DND-41 (cell line): ENCODE measurements around the gene SLC35A1.

Experiments used
- ATAC-seq: fragments of 200-7000 bp; cut with Tn5 transposase; 3 replicates; pipeline ENCODE4 v1.9.1; 2021; ENCODE audit warnings: low read depth; ENCODE audit not compliant: insufficient read depth
- DNase-seq: peaks from one replicate; pipeline ENCODE4 v3.0.0-alpha.2; 2020
- H2AFZ ChIP-seq: 2 replicates; pipeline ENCODE4 v1.6.0; 2012; ENCODE audit warnings: low read depth, low read length
- H3K27ac ChIP-seq: 2 replicates; pipeline ENCODE4 v1.5.1; 2012; ENCODE audit warnings: low read length, inconsistent platforms
- H3K27me3 ChIP-seq: fragments of 200-600 bp; sonication (generic); 2 replicates; pipeline ENCODE4 v1.6.0; 2012; ENCODE audit warnings: low read length, mild to moderate bottlenecking, inconsistent platforms; ENCODE audit not compliant: insufficient read depth, poor library complexity
- H3K36me3 ChIP-seq: 2 replicates; pipeline ENCODE4 v1.5.1; 2012; ENCODE audit warnings: low read length, inconsistent platforms; ENCODE audit not compliant: insufficient read depth
- H3K4me1 ChIP-seq: 2 replicates; pipeline ENCODE4 v1.5.1; 2012; ENCODE audit warnings: mild to moderate bottlenecking, low read length; ENCODE audit not compliant: insufficient read depth
- H3K4me2 ChIP-seq: 2 replicates; pipeline ENCODE4 v1.6.0; 2012; ENCODE audit warnings: mild to moderate bottlenecking, moderate library complexity, low read length, inconsistent platforms; ENCODE audit not compliant: insufficient read depth
- H3K4me3 ChIP-seq, 2 experiments: fragments of 200-600 bp in 1 of 2; shearing (Covaris generic) in 1 of 2; 2 replicates each; pipeline ENCODE4 v1.5.1; 2012 to 2016; ENCODE audit warnings: inconsistent platforms in 2 of 2, low read length in 2 of 2, mild to moderate bottlenecking in 2 of 2, low read depth in 1 of 2, moderate library complexity in 1 of 2
- H3K79me2 ChIP-seq: 2 replicates; pipeline ENCODE4 v1.6.0; 2012; ENCODE audit warnings: low read length, inconsistent platforms; ENCODE audit not compliant: insufficient read depth
- H3K9ac ChIP-seq: 2 replicates; pipeline ENCODE4 v1.6.0; 2012; ENCODE audit warnings: low read depth, mild to moderate bottlenecking, inconsistent platforms, low read length, moderate library complexity
- H3K9me3 ChIP-seq: 2 replicates; pipeline ENCODE4 v1.5.1; 2012; ENCODE audit warnings: low read length, moderate library complexity, mild to moderate bottlenecking, inconsistent platforms; ENCODE audit not compliant: insufficient read depth, severe bottlenecking
- H4K20me1 ChIP-seq: 2 replicates; pipeline ENCODE4 v1.6.0; 2012; ENCODE audit warnings: low read length; ENCODE audit not compliant: insufficient read depth
- EZH2 ChIP-seq: IDR thresholded peaks from 3 replicates; pipeline ENCODE4 v1.6.1; 2012; ENCODE audit warnings: borderline replicate concordance, low read depth, mild to moderate bottlenecking, moderate library complexity, low read length, inconsistent platforms; ENCODE audit not compliant: severe bottlenecking
- TF ChIP-seq, protein P1 (sequence below): IDR thresholded peaks from 2 replicates; pipeline ENCODE4 v1.5.1; 2012; ENCODE audit warnings: borderline replicate concordance, low read length, moderate library complexity, mild to moderate bottlenecking; ENCODE audit not compliant: poor library complexity, severe bottlenecking; ENCODE audit errors: extremely low read depth

SLC35A1 gene

DNA sequence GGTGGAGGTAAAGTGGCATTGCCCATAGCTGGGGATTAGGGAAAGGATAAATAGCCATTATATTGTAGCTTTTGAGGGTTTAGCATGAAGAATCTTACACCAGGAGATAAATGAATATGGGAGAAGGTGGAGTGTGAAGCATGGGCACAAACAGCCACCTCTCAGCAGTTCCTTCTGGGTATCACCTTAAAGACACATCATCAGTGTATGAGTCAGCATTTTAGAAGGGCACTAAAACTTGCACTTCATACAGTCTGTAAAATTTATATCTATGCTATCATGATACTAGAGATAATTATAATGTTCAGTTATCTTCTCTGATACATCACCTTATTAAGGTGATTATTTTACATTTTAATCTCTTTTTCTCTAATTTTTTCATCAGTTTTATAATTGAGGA, 25.3 kb downstream of the SLC35A1 start:
- no peaks in the 10 kb centered on the region for H4K20me1 ChIP-seq
- DNase-seq (no peak), ATAC-seq (no peak)
- no peaks in the 10 kb centered on the region for H3K4me1 ChIP-seq
- no peak overlapping the region for H3K4me2 ChIP-seq
- H2AFZ ChIP-seq = no peak overlapping the region
- H3K9ac ChIP-seq = no peak overlapping the region
- H3K27me3 ChIP-seq = no peaks in the 10 kb centered on the region
- H3K9me3 ChIP-seq = no peaks in the 10 kb centered on the region
- H3K4me3 ChIP-seq = no peak overlapping the region
- H3K36me3 ChIP-seq = peaks cover 15% of the 10 kb centered on the region; the same call in 1 of the 2 replicates
- no peaks in the 10 kb centered on the region for H3K79me2 ChIP-seq
- H3K27ac ChIP-seq = no peak overlapping the region
- no peak for TF ChIP-seq EZH2
- TF ChIP-seq, protein P1, sequence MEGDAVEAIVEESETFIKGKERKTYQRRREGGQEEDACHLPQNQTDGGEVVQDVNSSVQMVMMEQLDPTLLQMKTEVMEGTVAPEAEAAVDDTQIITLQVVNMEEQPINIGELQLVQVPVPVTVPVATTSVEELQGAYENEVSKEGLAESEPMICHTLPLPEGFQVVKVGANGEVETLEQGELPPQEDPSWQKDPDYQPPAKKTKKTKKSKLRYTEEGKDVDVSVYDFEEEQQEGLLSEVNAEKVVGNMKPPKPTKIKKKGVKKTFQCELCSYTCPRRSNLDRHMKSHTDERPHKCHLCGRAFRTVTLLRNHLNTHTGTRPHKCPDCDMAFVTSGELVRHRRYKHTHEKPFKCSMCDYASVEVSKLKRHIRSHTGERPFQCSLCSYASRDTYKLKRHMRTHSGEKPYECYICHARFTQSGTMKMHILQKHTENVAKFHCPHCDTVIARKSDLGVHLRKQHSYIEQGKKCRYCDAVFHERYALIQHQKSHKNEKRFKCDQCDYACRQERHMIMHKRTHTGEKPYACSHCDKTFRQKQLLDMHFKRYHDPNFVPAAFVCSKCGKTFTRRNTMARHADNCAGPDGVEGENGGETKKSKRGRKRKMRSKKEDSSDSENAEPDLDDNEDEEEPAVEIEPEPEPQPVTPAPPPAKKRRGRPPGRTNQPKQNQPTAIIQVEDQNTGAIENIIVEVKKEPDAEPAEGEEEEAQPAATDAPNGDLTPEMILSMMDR = no peak

DNA sequence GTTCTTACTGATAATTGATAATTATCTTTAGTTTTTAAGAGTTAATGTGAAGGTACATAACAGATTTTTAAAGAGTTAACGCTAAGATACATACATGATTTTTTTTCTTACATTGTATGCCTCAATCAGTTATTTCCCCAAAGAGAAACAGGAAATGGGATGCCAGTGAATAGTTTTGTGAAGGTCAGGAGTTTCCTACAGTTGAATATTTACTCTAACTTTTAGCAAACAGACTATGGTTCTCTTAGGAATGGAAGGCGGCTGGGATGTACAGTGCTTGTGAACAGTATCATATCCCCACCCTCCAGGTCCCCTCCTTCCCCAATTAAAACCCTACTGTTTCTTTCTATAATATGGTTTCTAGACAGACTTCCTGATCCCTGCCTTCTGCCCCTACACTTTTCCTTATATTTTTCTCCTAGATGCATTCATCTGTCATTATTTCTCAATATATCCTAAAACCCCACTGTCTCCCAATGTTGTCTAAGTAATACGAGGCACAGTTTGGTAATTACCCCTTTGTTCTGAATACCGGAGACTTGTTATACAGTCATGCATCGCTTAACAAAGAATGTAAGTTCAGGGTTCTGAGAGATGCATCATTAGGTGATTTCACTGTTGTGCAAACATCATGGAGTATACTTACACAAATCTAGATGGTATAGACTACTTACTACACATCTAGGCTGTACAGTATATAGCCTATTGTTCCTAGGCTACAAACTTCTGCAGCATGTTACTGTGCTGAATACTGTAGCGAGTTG, 29.2 kb downstream of the SLC35A1 start:
- ATAC-seq (no peak), DNase-seq (no peak)
- no peaks in the 10 kb centered on the region for H4K20me1 ChIP-seq
- no peaks in the 10 kb centered on the region for H3K4me1 ChIP-seq
- TF ChIP-seq, protein P1 = no peak
- TF ChIP-seq EZH2 = no peak
- H3K4me3 ChIP-seq = no peak overlapping the region
- H3K4me2 ChIP-seq = no peak overlapping the region
- peaks cover 26% of the 10 kb centered on the region; the same call in 1 of the 2 replicates for H3K36me3 ChIP-seq
- no peaks in the 10 kb centered on the region for H3K9me3 ChIP-seq
- H3K79me2 ChIP-seq = no peaks in the 10 kb centered on the region
- H2AFZ ChIP-seq = no peak overlapping the region
- H3K27me3 ChIP-seq = no peaks in the 10 kb centered on the region
- H3K27ac ChIP-seq = no peak overlapping the region
- H3K9ac ChIP-seq = no peak overlapping the region

DNA sequence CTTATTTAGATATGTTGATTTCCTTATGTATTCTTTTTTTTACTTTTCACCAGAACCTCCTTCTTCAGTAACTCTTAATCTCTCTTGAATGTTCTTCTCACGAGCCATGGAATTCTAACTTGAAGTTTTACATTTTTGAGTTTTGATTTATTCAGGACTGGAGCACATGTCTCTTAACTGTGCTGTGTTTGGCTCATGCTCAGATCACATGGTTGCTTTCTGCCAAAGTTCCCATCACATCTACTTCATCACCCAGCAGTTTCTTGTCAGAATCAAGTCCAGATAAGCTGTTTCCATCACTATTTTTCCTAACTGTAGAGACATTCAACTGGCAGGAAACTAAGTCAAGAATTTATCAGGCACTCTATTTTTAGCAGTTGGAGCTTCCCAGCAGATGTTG, 31.7 kb downstream of the SLC35A1 start:
- Histone ChIP-seq H3K79me2 (no peaks in the 10 kb centered on the region), H3K36me3 (peaks cover 36% of the 10 kb centered on the region; the same call in 1 of the 2 replicates), H3K4me2 (no peak overlapping the region), H2AFZ (no peak overlapping the region), H3K9me3 (no peaks in the 10 kb centered on the region), H3K4me3 (no peak overlapping the region), H3K27me3 (no peaks in the 10 kb centered on the region), H4K20me1 (no peaks in the 10 kb centered on the region), H3K27ac (no peak overlapping the region), H3K4me1 (no peaks in the 10 kb centered on the region), H3K9ac (no peak overlapping the region)
- TF ChIP-seq, protein P1 = no peak
- TF ChIP-seq EZH2 = no peak
- DNase-seq (no peak), ATAC-seq (no peak)
